ENCODE measurements around the gene TRABD. TPM values are rescaled to one million over a fixed set of nuclear protein-coding genes. Genes with fewer than 3 reads are reported as not detected.

The TRABD gene
- total RNA-seq, 1 donor from 2014 or later = 35.7 TPM

GRCh38 chr22:50194037-50194805 lies 8.5 kb downstream of the TRABD start:
- no peak overlapping the region for H3K9ac ChIP-seq (ENCODE audit: low read length)
- no peaks in the 10 kb centered on the region for H3K9me3 ChIP-seq (ENCODE audit: insufficient read depth, low read depth, low read length)
- H4K20me1 ChIP-seq (ENCODE audit: insufficient read depth, low read length) = peaks cover 51% of the 10 kb centered on the region
- Mint-ChIP-seq H3K36me3 (ENCODE audit: low read depth, unreplicated experiment) (peaks cover 3% of the 10 kb centered on the region), H3K9me3 (ENCODE audit: unreplicated experiment) (no peaks in the 10 kb centered on the region), H3K4me1 (ENCODE audit: low read depth, unreplicated experiment) (peaks cover 8% of the 10 kb centered on the region), H3K27me3 (ENCODE audit: low read depth, unreplicated experiment) (no peaks in the 10 kb centered on the region), H3K4me3 (ENCODE audit: unreplicated experiment) (no peak overlapping the region), H3K27ac (ENCODE audit: unreplicated experiment) (no peak overlapping the region)
- H3K27ac ChIP-seq (ENCODE audit: low read depth, low read length) = no peak overlapping the region
- no peaks in the 10 kb centered on the region for H3K36me3 ChIP-seq (ENCODE audit: insufficient read depth, low read length)
- H2AFZ ChIP-seq (ENCODE audit: low read depth, low read length) = no peak overlapping the region
- DNase-seq (ENCODE audit: low read depth) (no peak), FAIRE-seq (no peak)
- H3K4me1 ChIP-seq (ENCODE audit: insufficient read depth, low read length) = peaks cover 13% of the 10 kb centered on the region
- H3K79me2 ChIP-seq (ENCODE audit: insufficient read depth, low read length) = peaks cover 41% of the 10 kb centered on the region
- H3K4me3 ChIP-seq (ENCODE audit: insufficient read depth, low read depth, low read length) = no peak overlapping the region
- no peaks in the 10 kb centered on the region for H3K27me3 ChIP-seq (ENCODE audit: insufficient read depth, low read length)
- H3K4me2 ChIP-seq (ENCODE audit: low read length) = no peak overlapping the region
- TF ChIP-seq EZH2 (IDR thresholded peaks at IDR 0.05; ENCODE audit: insufficient read depth, low read length) (no peak), CTCF (IDR thresholded peaks at IDR 0.05; ENCODE audit: insufficient read depth, low read depth, low read length) (no peak)

- FAIRE-seq (no peak), DNase-seq (ENCODE audit: low read depth) (no peak)
- H3K36me3 Mint-ChIP-seq (ENCODE audit: low read depth, unreplicated experiment) = peaks cover 3% of the 10 kb centered on the region
- Histone ChIP-seq H3K4me3 (ENCODE audit: insufficient read depth, low read depth, low read length) (no peak overlapping the region), H3K4me1 (ENCODE audit: insufficient read depth, low read length) (peaks cover 6% of the 10 kb centered on the region), H2AFZ (ENCODE audit: low read depth, low read length) (no peak overlapping the region), H3K4me2 (ENCODE audit: low read length) (no peak overlapping the region), H3K9ac (ENCODE audit: low read length) (no peak overlapping the region), H3K27me3 (ENCODE audit: insufficient read depth, low read length) (no peaks in the 10 kb centered on the region), H3K9me3 (ENCODE audit: insufficient read depth, low read depth, low read length) (no peaks in the 10 kb centered on the region), H3K36me3 (ENCODE audit: insufficient read depth, low read length) (no peaks in the 10 kb centered on the region), H3K79me2 (ENCODE audit: insufficient read depth, low read length) (peaks cover 30% of the 10 kb centered on the region), H3K27ac (ENCODE audit: low read depth, low read length) (no peak overlapping the region), H4K20me1 (ENCODE audit: insufficient read depth, low read length) (peaks cover 32% of the 10 kb centered on the region)
- no peak overlapping the region for H3K4me3 Mint-ChIP-seq (ENCODE audit: unreplicated experiment)
- H3K27ac Mint-ChIP-seq (ENCODE audit: unreplicated experiment) = no peak overlapping the region
- TF ChIP-seq CTCF (IDR thresholded peaks at IDR 0.05; ENCODE audit: insufficient read depth, low read depth, low read length) = no peak
- no peak for TF ChIP-seq EZH2 (IDR thresholded peaks at IDR 0.05; ENCODE audit: insufficient read depth, low read length)
- no peaks in the 10 kb centered on the region for H3K27me3 Mint-ChIP-seq (ENCODE audit: low read depth, unreplicated experiment)
- no peaks in the 10 kb centered on the region for H3K9me3 Mint-ChIP-seq (ENCODE audit: unreplicated experiment)
- H3K4me1 Mint-ChIP-seq (ENCODE audit: low read depth, unreplicated experiment) = peaks cover 4% of the 10 kb centered on the region
These were observed 10.5 kb downstream of the TRABD start for GRCh38 chr22:50196256-50196655.
